IMR-90 (cell line): Measurements from ENCODE around the gene SNRNP200. TPM values are rescaled to one million over a fixed set of nuclear protein-coding genes. Genes with fewer than 3 reads are reported as not detected.

ENCODE experiments used
- ATAC-seq: fragments of 200-7000 bp; cut with Tn5 transposase; 2 replicates; pipeline ENCODE4 v1.9.1; 2020; ENCODE audit warnings: low read depth, mild to moderate bottlenecking, moderate library complexity
- BruUV-seq: library from RNA; stranded (reverse); fragments of 400-500 nt; replicated peaks from 2 replicates; lab custom pipeline; 2021; lab: Mats Ljungman, UMichigan
- CTCF ChIA-PET: fragments of 300-600 bp; formaldehyde crosslinking; extraction: SDS; loops from one replicate; lab custom pipeline; 2021; ENCODE audit warnings: antibody characterized with exemption; lab: Yijun Ruan, JAX
- POLR2A ChIA-PET: fragments of 300-600 bp; sonication (Branson Sonifier 250); formaldehyde crosslinking; loops from one replicate; lab custom pipeline; 2022; ENCODE audit warnings: antibody characterized with exemption; ENCODE audit not compliant: unreplicated experiment; lab: Charles Lee
- DNase-seq: peaks from one replicate; pipeline ENCODE4 v3.0.0; 2013
- H2AFZ ChIP-seq: replicated peaks from 2 replicates; pipeline ENCODE3; 2013; ENCODE audit warnings: low read length, mild to moderate bottlenecking; ENCODE audit not compliant: poor library complexity
- H2AK5ac ChIP-seq: 2 replicates; pipeline ENCODE4 v1.6.1; 2013; ENCODE audit warnings: low read depth, low read length, inconsistent platforms
- H2AK9ac ChIP-seq: replicated peaks from 2 replicates; pipeline ENCODE3; 2013; ENCODE audit warnings: mild to moderate bottlenecking, low read depth, low read length, moderate library complexity; ENCODE audit not compliant: poor library complexity
- H2BK120ac ChIP-seq: 2 replicates; pipeline ENCODE4 v1.6.1; 2013; ENCODE audit warnings: low read depth, low read length, inconsistent platforms
- H2BK15ac ChIP-seq: 3 replicates; pipeline ENCODE4 v1.6.1; 2013; ENCODE audit warnings: low read depth, low read length, inconsistent platforms
- H2BK20ac ChIP-seq: 2 replicates; pipeline ENCODE4 v1.6.1; 2013; ENCODE audit warnings: low read depth, mild to moderate bottlenecking, inconsistent platforms, low read length, moderate library complexity
- H2BK5ac ChIP-seq: 2 replicates; pipeline ENCODE4 v1.6.1; 2013; ENCODE audit warnings: mild to moderate bottlenecking, low read depth, low read length, inconsistent platforms; ENCODE audit not compliant: poor library complexity, severe bottlenecking
- H3K14ac ChIP-seq: replicated peaks from 2 replicates; pipeline ENCODE4 v1.6.1; 2013; ENCODE audit warnings: low read depth, low read length, inconsistent platforms
- H3K18ac ChIP-seq: 2 replicates; pipeline ENCODE4 v1.6.1; 2013; ENCODE audit warnings: low read depth, low read length, control low read depth
- H3K23ac ChIP-seq: 2 replicates; pipeline ENCODE4 v1.6.1; 2013; ENCODE audit warnings: low read depth, low read length, inconsistent platforms
- H3K27ac ChIP-seq: 2 replicates; pipeline ENCODE4 v1.5.1; 2013; ENCODE audit warnings: mild to moderate bottlenecking, control low read depth, low read length; ENCODE audit not compliant: insufficient read depth
- H3K27me3 ChIP-seq: 2 replicates; pipeline ENCODE4 v1.6.1; 2013; ENCODE audit warnings: low read length; ENCODE audit not compliant: control insufficient read depth, insufficient read depth
- H3K36me3 ChIP-seq: 2 replicates; pipeline ENCODE4 v1.6.1; 2013; ENCODE audit warnings: low read length, mixed read lengths; ENCODE audit not compliant: control insufficient read depth, insufficient read depth
- H3K4ac ChIP-seq: 2 replicates; pipeline ENCODE4 v1.6.1; 2013; ENCODE audit warnings: low read depth, low read length, inconsistent platforms
- H3K4me1 ChIP-seq: 2 replicates; pipeline ENCODE4 v1.6.1; 2013; ENCODE audit warnings: low read length, mixed read lengths; ENCODE audit not compliant: control insufficient read depth, insufficient read depth
- H3K4me2 ChIP-seq: 2 replicates; pipeline ENCODE4 v1.6.1; 2013; ENCODE audit warnings: low read depth, mild to moderate bottlenecking, control low read depth, low read length, moderate library complexity
- H3K4me3 ChIP-seq: 2 replicates; pipeline ENCODE4 v1.5.1; 2013; ENCODE audit warnings: low read depth, mild to moderate bottlenecking, control low read depth, low read length, moderate library complexity; ENCODE audit not compliant: insufficient read depth
- H3K56ac ChIP-seq: 2 replicates; pipeline ENCODE4 v1.6.1; 2013; ENCODE audit warnings: low read length, inconsistent platforms; ENCODE audit not compliant: insufficient read depth; ENCODE audit errors: extremely low read depth
- H3K79me1 ChIP-seq, 2 experiments: 2 replicates each; pipeline ENCODE4 v1.6.1; 2013; ENCODE audit warnings: low read length in 2 of 2, inconsistent platforms in 1 of 2, low read depth in 1 of 2
- H3K9ac ChIP-seq: 2 replicates; pipeline ENCODE4 v1.6.1; 2013; ENCODE audit warnings: low read depth, low read length, control low read depth
- H3K9me1 ChIP-seq: 2 replicates; pipeline ENCODE4 v1.6.1; 2013; ENCODE audit warnings: low read length, inconsistent platforms; ENCODE audit not compliant: insufficient read depth
- H3K9me3 ChIP-seq: 2 replicates; pipeline ENCODE4 v1.6.1; 2013; ENCODE audit warnings: low read length; ENCODE audit not compliant: control insufficient read depth, insufficient read depth
- H4K20me1 ChIP-seq: 2 replicates; pipeline ENCODE4 v1.6.1; 2013; ENCODE audit warnings: low read length, inconsistent platforms; ENCODE audit not compliant: insufficient read depth
- H4K5ac ChIP-seq: 2 replicates; pipeline ENCODE4 v1.6.1; 2013; ENCODE audit warnings: mild to moderate bottlenecking, low read depth, low read length, control low read depth
- H4K8ac ChIP-seq, 2 experiments: 2 replicates each; pipeline ENCODE4 v1.6.1; 2013; ENCODE audit warnings: low read depth in 2 of 2, low read length in 2 of 2, control low read depth in 1 of 2, inconsistent platforms in 1 of 2
- H4K91ac ChIP-seq: 2 replicates; pipeline ENCODE4 v1.6.1; 2013; ENCODE audit warnings: low read depth, low read length, inconsistent platforms; ENCODE audit not compliant: insufficient read depth
- CHD1 ChIP-seq: IDR thresholded peaks from 2 replicates; pipeline ENCODE4 v1.6.1; 2012; ENCODE audit warnings: low read depth, low read length, improper control_type of control experiment
- MAFK ChIP-seq: IDR thresholded peaks from 2 replicates; pipeline ENCODE4 v1.6.1; 2012; ENCODE audit warnings: low read depth, low read length, improper control_type of control experiment
- NFE2L2 ChIP-seq: fragments of 150-350 bp; IDR thresholded peaks from 2 replicates; pipeline ENCODE4 v1.6.1; 2016; ENCODE audit warnings: low read depth, mild to moderate bottlenecking, low read length
- POLR2A ChIP-seq: IDR thresholded peaks from 2 replicates; pipeline ENCODE4 v1.6.1; 2012; ENCODE audit warnings: mild to moderate bottlenecking, low read depth, low read length
- RFX5 ChIP-seq: IDR thresholded peaks from 2 replicates; pipeline ENCODE4 v1.8.0; 2012; ENCODE audit warnings: low read depth, mild to moderate bottlenecking, low read length, moderate library complexity
- WGBS, 2 experiments: methylation state at CpG; one replicate each; pipeline versions ENCODE4 v1.1.5 to v1.1.7; 2013; ENCODE audit warnings: missing lambda C conversion rate in 2 of 2; ENCODE audit not compliant: insufficient read length in 1 of 2; ENCODE audit errors: extremely low coverage in 2 of 2; 5-methylcytosine and 5-hydroxymethylcytosine counted together
- dilution Hi-C: fragments of 300-500 bp; cut with HindIII; formaldehyde crosslinking; loops from one replicate; pipeline ENCODE4 v1.14.3; 2018; ENCODE audit warnings: low sequenced_read_pairs; ENCODE audit not compliant: unreplicated experiment
- in situ Hi-C: fragments of 300-500 bp; cut with MboI; formaldehyde crosslinking; loops from 3 replicates; pipeline ENCODE4 v1.14.3; 2019; ENCODE audit warnings: low sequenced_read_pairs, inconsistent platforms, mixed read lengths
- intact Hi-C: fragments of 100-400 bp; cut with micrococcal nuclease; formaldehyde crosslinking; loops from 2 replicates; pipeline ENCODE4 v1.10.0; 2022
- polyA plus RNA-seq, 3 experiments: library from polyadenylated mRNA; depleted of rRNA; stranded (reverse); fragments of >200 nt; gene quantifications; 2 replicates each; pipeline ENCODE4 v1.2.3, GENCODE V29; 2012; ENCODE audit warnings: low replicate concordance in 1 of 3
- total RNA-seq: library from RNA; depleted of rRNA; stranded (reverse); fragments of >200 nt; gene quantifications from 2 replicates; pipeline ENCODE4 v1.2.3, GENCODE V29; 2012

SNRNP200 gene
- total and polyA plus RNA-seq, 2 of the 4 experiments (the other 2 are of a cell fraction): 44.1 to 108 TPM

DNA sequence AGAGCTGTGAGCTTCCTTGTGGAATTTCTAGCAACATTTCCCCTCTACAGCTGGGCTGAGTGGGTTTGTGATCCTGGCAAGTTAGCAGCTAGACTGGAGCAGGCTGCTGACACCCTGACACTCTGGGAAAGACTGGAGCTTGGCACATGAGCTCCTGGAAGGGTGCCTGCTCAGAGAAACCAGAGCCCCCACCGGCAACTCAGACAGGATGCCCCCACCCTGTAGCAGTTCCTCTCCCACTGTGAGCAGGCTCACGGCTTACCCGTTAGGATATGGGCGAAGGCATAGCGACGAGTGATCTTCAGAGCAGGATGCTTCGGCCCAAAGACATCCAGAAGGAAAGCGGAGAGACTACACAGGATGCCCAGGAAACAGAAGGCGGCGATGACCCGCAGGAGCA is 50.8 kb downstream of the SNRNP200 start:
- Histone ChIP-seq H3K36me3 (peaks cover 39% of the 10 kb centered on the region), H3K14ac (no peak overlapping the region), H3K4me1 (peaks cover 16% of the 10 kb centered on the region), H2AK9ac (no peak overlapping the region), H3K18ac (no peak overlapping the region), H4K5ac (no peak overlapping the region), H4K91ac (no peak overlapping the region), H2BK120ac (no peak overlapping the region), H3K4ac (no peak overlapping the region), H3K27ac (no peak overlapping the region), H4K20me1 (peaks cover 29% of the 10 kb centered on the region), H3K79me1 (peaks cover 27 to 55% of the 10 kb centered on the region in 2 experiments), H3K4me2 (no peak overlapping the region), H3K56ac (no peak overlapping the region), H2AFZ (no peak overlapping the region), H3K27me3 (no peaks in the 10 kb centered on the region), H3K9ac (no peak overlapping the region), H2BK5ac (no peak overlapping the region), H2BK20ac (no peak overlapping the region), H2BK15ac (no peak overlapping the region), H2AK5ac (no peak overlapping the region), H3K23ac (no peak overlapping the region), H4K8ac (no peak overlapping the region), H3K9me3 (no peaks in the 10 kb centered on the region), H3K9me1 (peaks cover 25% of the 10 kb centered on the region), H3K4me3 (no peak overlapping the region)
- no TSS peak for BruUV-seq
- TF ChIP-seq RFX5 (no peak), NFE2L2 (no peak), CHD1 (no peak), MAFK (no peak), POLR2A (no peak)
- dilution Hi-C loops (no loop called here), in situ Hi-C loops (loop anchor here (25.0 kb wide), 1 partner anchor 242 kb away; no protein-coding TSS in a partner anchor), intact Hi-C loops (no loop called here)
- DNase-seq (no peak), ATAC-seq (no peak)
- ChIA-PET CTCF (no interaction called here), POLR2A (no interaction called here)
- 85% methylated on average over 6 of the region's 11 CpGs; no CpG with 5 or more reads in 1 of the 2 experiments for WGBS, 2 experiments
